ENCODE data around the gene WFIKKN1.
"Not testable (repeated sequence)": the region's sequence is repeated elsewhere in the genome, so short reads cannot be mapped to it uniquely, and the experiment has no call there.

The WFIKKN1 gene

DNA sequence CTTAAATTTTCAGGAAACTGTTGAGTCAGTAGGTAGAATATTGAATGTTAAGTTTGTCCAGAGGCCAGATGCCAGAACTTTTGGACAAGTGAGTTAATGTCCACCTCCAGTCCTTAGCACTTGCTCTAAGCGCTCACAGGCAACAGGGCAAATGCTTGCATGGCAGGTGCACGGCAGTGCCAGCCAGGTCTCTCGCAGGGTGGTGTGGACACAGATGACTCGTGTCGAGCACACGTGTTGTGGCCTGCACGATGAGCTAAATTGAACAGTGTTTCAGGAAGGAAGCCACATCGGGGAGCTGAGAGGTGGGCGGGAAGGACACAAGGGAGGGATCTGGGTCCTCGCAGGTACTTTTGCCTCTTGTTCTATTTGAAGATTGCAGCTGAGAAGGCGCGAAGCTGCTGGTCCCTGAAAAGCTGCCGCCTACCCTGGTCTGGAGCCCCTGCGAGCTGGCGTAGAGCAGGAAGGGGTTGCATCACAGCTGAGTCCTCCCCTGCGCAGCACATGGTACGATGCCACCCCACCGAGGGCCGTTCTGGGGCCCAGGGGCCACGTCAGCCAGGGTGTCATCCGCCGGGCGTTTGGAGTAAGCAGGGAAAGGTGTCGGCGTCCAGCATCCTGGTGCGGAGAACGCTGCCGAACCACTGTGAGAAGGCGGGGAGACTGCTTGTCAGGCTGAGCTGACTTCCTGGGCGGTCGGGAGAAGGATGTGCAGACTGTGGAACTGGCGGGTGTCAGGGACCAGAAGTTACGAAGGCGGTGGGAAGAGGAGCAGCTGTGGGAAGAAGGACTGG is 34.6 kb upstream of the WFIKKN1 start:
- no peak for DNase-seq

GRCh38 chr16:596736-597060 is 34.1 kb upstream of the WFIKKN1 start:
- DNase-seq = no peak

- not testable (repeated sequence) for DNase-seq
Measured at GRCh38 chr16:597655-598054, 33.1 kb upstream of the WFIKKN1 start.

- DNase-seq = no peak
Measured at GRCh38 chr16:598823-599739, 31.7 kb upstream of the WFIKKN1 start.

- DNase-seq = no peak
Measured at GRCh38 chr16:600781-601180, 30.0 kb upstream of the WFIKKN1 start.

DNA sequence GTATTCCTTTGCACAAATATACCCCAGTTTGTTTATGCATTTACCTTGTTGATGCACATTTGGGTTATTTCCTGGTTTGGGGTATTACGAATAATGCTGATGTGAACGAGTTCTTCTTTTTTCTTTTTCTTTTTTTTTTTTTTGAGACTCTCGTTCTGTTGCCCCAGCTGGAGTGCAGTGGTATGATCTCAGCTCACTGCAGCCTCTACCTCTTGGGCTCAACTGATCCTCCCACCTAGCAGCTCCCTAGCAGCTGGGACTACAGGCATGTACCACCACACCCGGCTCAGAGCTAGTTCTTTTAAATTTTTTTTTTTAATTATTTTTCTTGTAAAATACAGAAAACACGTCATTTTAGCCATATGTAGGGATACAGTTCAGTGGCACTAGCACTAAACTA is 26.9 kb upstream of the WFIKKN1 start:
- DNase-seq = no peak

- no peak for DNase-seq
Measured at GRCh38 chr16:606656-607307, 24.0 kb upstream of the WFIKKN1 start.

DNA sequence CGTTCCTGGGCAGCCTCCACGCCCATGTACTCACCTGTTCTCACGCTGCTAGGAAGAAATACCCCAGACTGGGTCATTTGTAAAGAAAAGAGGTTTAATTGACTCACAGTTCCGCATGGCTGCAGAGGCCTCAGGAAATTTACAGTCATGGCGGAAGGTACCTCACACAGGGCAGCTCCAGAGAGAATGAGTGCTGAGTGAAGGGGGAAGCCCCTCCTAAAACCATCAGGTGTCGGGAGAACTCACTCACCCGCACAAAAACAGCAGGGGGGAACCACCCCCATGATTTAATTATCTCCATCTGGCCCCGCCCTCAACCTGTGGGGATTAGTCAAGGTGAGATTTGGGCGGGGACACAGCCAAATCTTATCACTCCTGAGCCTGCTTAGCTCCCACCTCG is 22.8 kb upstream of the WFIKKN1 start:
- DNase-seq = no peak

DNA sequence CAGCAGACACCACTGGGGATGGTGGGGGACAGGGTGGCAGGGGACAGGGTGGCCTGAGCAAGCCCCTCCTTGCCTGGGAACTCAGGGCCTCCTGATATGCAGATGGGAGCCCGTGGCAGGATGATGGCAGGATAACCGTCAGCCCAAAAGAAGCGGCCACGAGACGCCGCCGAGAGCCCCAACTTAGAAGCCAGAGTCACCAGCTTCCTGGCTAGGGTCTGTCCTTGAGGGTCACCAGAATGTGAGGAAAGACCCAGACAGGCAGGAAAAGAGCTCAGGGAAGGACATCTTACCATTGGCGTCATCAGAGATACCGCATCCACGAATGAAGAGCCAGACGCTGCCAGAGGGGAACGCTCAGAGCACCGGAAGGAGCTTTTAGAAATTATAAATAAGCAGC is 21.5 kb upstream of the WFIKKN1 start:
- no peak for DNase-seq

DNA sequence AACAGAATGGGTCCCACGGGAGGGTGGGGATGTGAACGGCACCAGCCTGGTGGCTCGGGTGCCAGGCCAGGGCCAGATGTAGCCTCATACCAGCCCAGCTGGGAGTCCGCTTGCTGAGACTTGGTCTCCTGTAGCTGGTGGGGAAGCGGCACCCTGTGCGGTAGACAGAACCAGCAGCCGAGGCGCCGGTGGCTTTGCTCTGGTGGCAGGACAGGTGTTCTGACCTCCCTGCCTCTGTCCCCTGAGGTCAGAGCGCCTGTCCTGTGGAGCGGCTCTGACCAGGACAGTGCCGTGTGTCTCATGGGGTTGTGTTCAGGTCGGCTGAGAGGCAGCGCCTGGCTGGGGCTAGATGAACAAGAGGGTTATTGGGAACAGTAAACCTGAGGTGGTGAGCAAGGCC is 20.8 kb upstream of the WFIKKN1 start:
- DNase-seq = no peak

- DNase-seq = no peak
Measured at GRCh38 chr16:610513-611381, 20.0 kb upstream of the WFIKKN1 start.

GRCh38 chr16:615122-615521 is 15.7 kb upstream of the WFIKKN1 start:
- no peak for DNase-seq

GRCh38 chr16:616733-617586 is 13.8 kb upstream of the WFIKKN1 start:
- DNase-seq = no peak

GRCh38 chr16:617855-618254 is 12.9 kb upstream of the WFIKKN1 start:
- no peak for DNase-seq

DNA sequence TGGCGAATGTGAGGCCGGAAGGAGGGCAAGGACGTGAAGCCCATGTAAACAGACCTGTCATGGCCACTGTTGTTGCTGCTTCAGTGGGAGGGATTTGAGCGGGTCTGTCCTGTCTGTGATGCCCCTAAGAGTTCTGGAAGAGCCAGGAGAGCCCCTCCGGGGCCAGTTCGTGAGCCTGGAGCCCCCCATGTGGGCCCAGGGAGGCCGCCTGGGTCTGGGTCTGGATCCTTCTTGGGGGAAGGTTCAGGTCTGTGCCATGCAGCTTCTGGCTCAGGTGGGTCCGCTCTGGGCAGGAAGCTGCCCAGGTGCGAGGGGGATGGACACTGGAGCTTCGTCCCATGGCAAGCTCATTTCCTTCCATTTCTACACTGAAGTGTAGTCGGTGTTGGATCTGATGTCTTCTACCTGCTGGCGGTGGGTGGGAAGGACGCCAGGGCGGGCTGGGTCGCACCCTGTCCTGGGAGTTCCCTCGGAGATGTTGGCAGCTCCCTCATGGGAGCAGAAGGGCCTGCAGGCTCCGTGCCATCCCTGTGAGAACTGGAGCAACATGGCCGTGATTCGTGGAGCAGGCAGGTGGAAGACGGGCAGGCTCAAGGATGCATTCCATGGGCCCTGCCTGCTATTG is 11.2 kb upstream of the WFIKKN1 start:
- no peak for DNase-seq

DNA sequence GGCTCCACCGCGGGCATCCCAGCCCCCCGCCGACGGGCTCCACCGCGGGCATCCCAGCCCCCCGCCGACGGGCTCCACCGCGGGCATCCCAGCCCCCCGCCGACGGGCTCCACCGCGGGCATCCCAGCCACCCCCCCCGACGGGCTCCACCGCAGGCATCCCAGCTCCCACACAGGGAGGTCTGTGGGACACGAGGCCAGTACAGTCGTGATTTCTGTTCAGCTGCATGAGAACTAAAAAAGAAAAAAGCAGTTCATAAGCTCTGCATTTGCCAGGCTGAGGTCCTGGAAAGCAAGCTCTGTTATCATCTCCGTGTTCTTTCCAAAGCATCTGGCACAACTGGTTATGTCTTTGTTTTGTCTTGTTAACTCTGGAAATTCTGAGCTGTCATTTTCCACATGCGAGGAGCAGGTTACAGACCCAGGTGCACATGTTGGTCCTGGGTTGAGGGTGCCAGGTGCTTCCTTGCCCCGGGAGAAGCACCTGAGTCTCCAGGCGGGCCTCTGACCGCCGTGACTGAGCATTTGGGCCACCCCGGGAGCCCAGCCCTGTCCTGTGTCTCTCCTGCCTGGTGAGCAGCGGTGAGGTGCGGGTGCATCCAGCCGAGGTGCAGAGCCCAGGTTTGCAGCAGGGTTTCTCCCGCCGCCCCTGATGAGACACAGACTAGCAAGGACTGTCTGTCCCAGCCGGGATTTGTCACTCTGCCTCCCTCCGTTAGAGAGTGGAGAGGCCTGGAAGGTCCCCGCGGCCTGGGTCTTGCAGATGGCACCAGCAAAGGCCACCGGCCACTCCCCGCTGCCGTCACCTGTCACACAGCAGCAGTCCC is 9.9 kb upstream of the WFIKKN1 start:
- no peak for DNase-seq

DNA sequence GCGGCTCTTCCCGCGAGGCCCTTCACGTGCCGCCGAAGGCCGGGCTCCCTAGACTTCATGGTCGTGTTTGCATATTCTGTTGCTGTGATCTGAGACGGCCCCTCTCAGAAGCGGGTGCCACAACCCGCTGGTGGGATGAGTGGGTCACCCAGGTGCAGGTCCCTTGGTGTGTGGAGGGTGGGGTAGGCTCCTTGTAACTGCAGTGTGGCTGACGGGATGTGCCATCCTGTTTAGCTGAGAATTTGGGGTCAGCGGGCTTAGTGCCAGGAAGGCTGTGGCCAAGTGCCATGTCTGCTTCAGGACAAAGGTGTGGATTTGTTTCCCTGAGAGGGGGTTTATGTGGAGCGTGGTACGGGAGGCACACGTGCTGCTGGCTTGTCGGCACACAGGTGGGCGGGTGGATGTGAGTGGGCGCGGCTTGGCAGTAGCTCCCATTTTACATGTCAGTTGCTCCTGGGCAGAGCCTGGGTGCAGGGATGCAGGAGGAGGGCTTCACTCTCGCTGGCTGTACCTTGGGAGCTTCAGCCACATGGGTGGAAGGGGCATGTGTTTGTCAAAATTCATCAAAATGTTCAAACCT is 9.2 kb upstream of the WFIKKN1 start:
- no peak for DNase-seq

DNA sequence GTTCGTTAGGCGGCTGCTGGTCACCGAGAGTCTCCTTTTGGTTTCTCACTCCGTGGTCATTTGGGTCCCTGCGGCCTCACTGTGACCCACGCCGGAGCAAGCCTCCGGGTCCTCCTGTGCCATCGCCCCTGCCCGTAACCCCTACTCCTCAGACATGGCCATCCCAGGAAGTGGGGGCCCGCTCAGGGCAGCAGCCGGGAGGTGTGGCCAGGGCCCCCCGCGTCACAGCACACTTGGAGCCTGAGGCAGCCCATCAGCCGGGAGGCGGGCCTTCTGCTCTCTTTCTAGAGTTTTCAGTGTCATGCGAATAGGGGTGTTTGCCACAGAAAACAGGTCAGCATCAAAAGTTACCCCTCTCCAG is 7.9 kb upstream of the WFIKKN1 start:
- no peak for DNase-seq

DNA sequence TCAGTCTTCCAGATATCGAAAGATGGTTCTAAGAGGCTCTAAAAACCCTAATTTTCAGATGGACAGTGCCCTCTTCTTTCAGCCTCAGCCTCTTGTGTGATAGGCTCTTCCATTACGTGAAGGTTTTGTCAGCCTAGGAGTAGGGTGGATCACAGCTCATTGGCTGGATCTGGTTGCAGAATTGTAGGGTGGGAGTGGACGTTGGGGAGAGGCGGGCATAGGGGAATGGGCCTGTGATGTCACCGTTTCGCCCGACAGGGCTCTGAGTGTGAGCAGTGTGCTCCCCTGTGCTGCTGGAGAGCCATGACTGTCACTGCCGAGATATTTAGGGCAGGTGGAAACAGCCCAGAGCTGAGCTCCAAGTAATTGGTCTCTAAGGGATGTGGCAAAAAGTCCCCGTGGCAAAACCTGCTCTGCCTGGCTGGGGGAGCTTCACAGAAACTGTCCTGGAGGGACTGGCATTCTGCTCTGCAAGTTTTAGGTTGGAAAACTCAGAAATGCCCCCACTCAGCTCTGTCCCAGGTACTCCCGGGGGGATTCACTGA is 6.2 kb upstream of the WFIKKN1 start:
- DNase-seq = no peak

All from NCI-H446 treated with DMSO at 0.1 percent for 48 hours (cell line).